H9 (cell line): ENCODE data around the gene TLE5. TPM values are rescaled to one million over a fixed set of nuclear protein-coding genes. Genes with fewer than 3 reads are reported as not detected.

Experiments
- DNase-seq: peaks from one replicate; pipeline ENCODE4 v3.0.0-alpha.2; 2017
- H2AFZ ChIP-seq: one replicate; pipeline ENCODE4 v1.6.1; 2013; ENCODE audit warnings: mild to moderate bottlenecking, low read length, control low read depth, moderate library complexity
- H2AK5ac ChIP-seq: 2 replicates; pipeline ENCODE4 v1.6.1; 2013; ENCODE audit warnings: low read length, control low read depth, mixed read lengths; ENCODE audit not compliant: insufficient read length
- H2BK120ac ChIP-seq: one replicate; pipeline ENCODE4 v1.6.1; 2013; ENCODE audit warnings: low read depth, mild to moderate bottlenecking, low read length, control low read depth, inconsistent platforms; ENCODE audit not compliant: poor library complexity, severe bottlenecking
- H2BK12ac ChIP-seq: 2 replicates; pipeline ENCODE4 v1.6.1; 2013; ENCODE audit warnings: low read length, control low read depth, mixed read lengths, low read depth; ENCODE audit not compliant: insufficient read length
- H2BK15ac ChIP-seq: 2 replicates; pipeline ENCODE4 v1.6.1; 2013; ENCODE audit warnings: low read depth, low read length, control low read depth
- H2BK20ac ChIP-seq: one replicate; pipeline ENCODE4 v1.6.1; 2013; ENCODE audit warnings: low read depth, mild to moderate bottlenecking, low read length, control low read depth, inconsistent platforms; ENCODE audit not compliant: poor library complexity, severe bottlenecking
- H2BK5ac ChIP-seq: 2 replicates; pipeline ENCODE4 v1.6.1; 2013; ENCODE audit warnings: low read length, control low read depth, mixed read lengths; ENCODE audit not compliant: insufficient read length
- H3K14ac ChIP-seq: 2 replicates; pipeline ENCODE4 v1.6.1; 2013; ENCODE audit warnings: low read length, control low read depth; ENCODE audit not compliant: insufficient read depth
- H3K18ac ChIP-seq: 2 replicates; pipeline ENCODE4 v1.6.1; 2013; ENCODE audit warnings: low read depth, mild to moderate bottlenecking, mixed read lengths, low read length, control low read depth; ENCODE audit not compliant: insufficient read length
- H3K23ac ChIP-seq: 2 replicates; pipeline ENCODE4 v1.6.1; 2013; ENCODE audit warnings: low read length, control low read depth, mixed read lengths, low read depth; ENCODE audit not compliant: insufficient read length
- H3K23me2 ChIP-seq: 2 replicates; pipeline ENCODE4 v1.6.1; 2013; ENCODE audit warnings: low read depth, mild to moderate bottlenecking, mixed read lengths, low read length, control low read depth; ENCODE audit not compliant: insufficient read length, poor library complexity, severe bottlenecking
- H3K27ac ChIP-seq: 2 replicates; pipeline ENCODE4 v1.5.1; 2013; ENCODE audit warnings: low read length, control low read depth, mixed read lengths, low read depth; ENCODE audit not compliant: insufficient read length
- H3K27me3 ChIP-seq: 2 replicates; pipeline ENCODE4 v1.6.1; 2013; ENCODE audit warnings: low read length, control low read depth, inconsistent platforms; ENCODE audit not compliant: insufficient read depth
- H3K4ac ChIP-seq: 2 replicates; pipeline ENCODE4 v1.6.1; 2013; ENCODE audit warnings: low read depth, mild to moderate bottlenecking, control low read depth, inconsistent platforms, low read length, moderate library complexity
- H3K4me1 ChIP-seq: 2 replicates; pipeline ENCODE4 v1.6.1; 2013; ENCODE audit warnings: low read length, control low read depth, inconsistent platforms; ENCODE audit not compliant: insufficient read depth
- H3K4me2 ChIP-seq: 2 replicates; pipeline ENCODE4 v1.6.1; 2013; ENCODE audit warnings: low read length, control low read depth, mixed read lengths; ENCODE audit not compliant: insufficient read length, insufficient read depth
- H3K56ac ChIP-seq: 2 replicates; pipeline ENCODE4 v1.6.1; 2013; ENCODE audit warnings: low read depth, mild to moderate bottlenecking, mixed read lengths, low read length, control low read depth; ENCODE audit not compliant: insufficient read length
- H3K79me1 ChIP-seq: 2 replicates; pipeline ENCODE4 v1.6.1; 2013; ENCODE audit warnings: low read depth, mild to moderate bottlenecking, moderate library complexity, low read length, control low read depth, inconsistent platforms; ENCODE audit not compliant: insufficient read depth, poor library complexity, severe bottlenecking
- H3K79me2 ChIP-seq: 2 replicates; pipeline ENCODE4 v1.6.1; 2013; ENCODE audit warnings: low read length, control low read depth, inconsistent platforms; ENCODE audit not compliant: insufficient read depth
- H3K9ac ChIP-seq: 2 replicates; pipeline ENCODE4 v1.6.1; 2013; ENCODE audit warnings: low read length, control low read depth, mixed read lengths; ENCODE audit not compliant: insufficient read length; ENCODE audit errors: extremely low read depth
- H3K9me3 ChIP-seq: one replicate; pipeline ENCODE4 v1.6.1; 2013; ENCODE audit warnings: low read depth, low read length, inconsistent platforms; ENCODE audit not compliant: control insufficient read depth
- H3T11ph ChIP-seq: one replicate; pipeline ENCODE4 v1.6.1; 2013; ENCODE audit warnings: mild to moderate bottlenecking, low read length, control low read depth, inconsistent platforms
- H4K20me1 ChIP-seq: one replicate; pipeline ENCODE4 v1.6.1; 2013; ENCODE audit not compliant: control insufficient read depth, insufficient read length, insufficient read depth
- H4K5ac ChIP-seq: 2 replicates; pipeline ENCODE4 v1.6.1; 2013; ENCODE audit warnings: low read depth, mild to moderate bottlenecking, mixed read lengths, low read length, control low read depth; ENCODE audit not compliant: insufficient read length
- H4K8ac ChIP-seq: replicated peaks from 2 replicates; pipeline ENCODE4 v1.6.1; 2013; ENCODE audit warnings: low read length, control low read depth, mixed read lengths, low read depth; ENCODE audit not compliant: insufficient read length
- H4K91ac ChIP-seq: 2 replicates; pipeline ENCODE4 v1.6.1; 2013; ENCODE audit warnings: low read depth, mild to moderate bottlenecking, moderate library complexity, mixed read lengths, low read length, control low read depth; ENCODE audit not compliant: insufficient read length
- H3K27ac Mint-ChIP-seq, 3 experiments: 2 replicates in 2 of 3; 3 replicates in 1 of 3; pipeline ENCODE4 v1.8.0; 2020 to 2021; ENCODE audit warnings: mixed read lengths in 3 of 3, mild to moderate bottlenecking in 1 of 3, moderate library complexity in 1 of 3
- H3K27me3 Mint-ChIP-seq: 2 replicates; pipeline ENCODE4 v1.8.0; 2021; ENCODE audit warnings: low read depth, mild to moderate bottlenecking, moderate library complexity, mixed read lengths
- H3K36me3 Mint-ChIP-seq, 3 experiments: 2 replicates in 2 of 3; 3 replicates in 1 of 3; pipeline ENCODE4 v1.8.0; 2020 to 2021; ENCODE audit warnings: low read depth in 3 of 3, mixed read lengths in 3 of 3; ENCODE audit not compliant: insufficient read depth in 1 of 3
- H3K4me1 Mint-ChIP-seq, 2 experiments: 2 replicates each; pipeline ENCODE4 v1.8.0; 2020; ENCODE audit warnings: mixed read lengths in 2 of 2
- H3K4me3 Mint-ChIP-seq, 2 experiments: 2 replicates in 1 of 2; 3 replicates in 1 of 2; pipeline ENCODE4 v1.8.0; 2020 to 2021; ENCODE audit warnings: mild to moderate bottlenecking in 2 of 2, mixed read lengths in 2 of 2, moderate library complexity in 1 of 2
- H3K9me3 Mint-ChIP-seq, 2 experiments: 2 replicates in 1 of 2; 3 replicates in 1 of 2; pipeline ENCODE4 v1.8.0; 2020; ENCODE audit warnings: mild to moderate bottlenecking in 2 of 2, mixed read lengths in 2 of 2, moderate library complexity in 1 of 2
- WGBS: extraction: QIAGEN DNeasy Blood & Tissue Kit; methylation state at CpG from one replicate; pipeline ENCODE4 v1.1.7; 2013; ENCODE audit warnings: missing lambda C conversion rate, low lambda C conversion rate, mixed read lengths; ENCODE audit not compliant: insufficient read length; ENCODE audit errors: extremely low coverage; 5-methylcytosine and 5-hydroxymethylcytosine counted together
- total RNA-seq: library from RNA; stranded (reverse); gene quantifications from 2 replicates; pipeline ENCODE4 v1.2.1, GENCODE V29; 2021
- TF ChIP-seq, protein P1 (sequence below): fragments of 200-600 bp; sonication (generic); conservative IDR thresholded peaks from 3 replicates; pipeline ENCODE4 v1.8.0; 2021; ENCODE audit warnings: antibody characterized with exemption, mild to moderate bottlenecking

TLE5 gene
- total RNA-seq, 1 experiment from 2014 or later, result 221 TPM

DNA sequence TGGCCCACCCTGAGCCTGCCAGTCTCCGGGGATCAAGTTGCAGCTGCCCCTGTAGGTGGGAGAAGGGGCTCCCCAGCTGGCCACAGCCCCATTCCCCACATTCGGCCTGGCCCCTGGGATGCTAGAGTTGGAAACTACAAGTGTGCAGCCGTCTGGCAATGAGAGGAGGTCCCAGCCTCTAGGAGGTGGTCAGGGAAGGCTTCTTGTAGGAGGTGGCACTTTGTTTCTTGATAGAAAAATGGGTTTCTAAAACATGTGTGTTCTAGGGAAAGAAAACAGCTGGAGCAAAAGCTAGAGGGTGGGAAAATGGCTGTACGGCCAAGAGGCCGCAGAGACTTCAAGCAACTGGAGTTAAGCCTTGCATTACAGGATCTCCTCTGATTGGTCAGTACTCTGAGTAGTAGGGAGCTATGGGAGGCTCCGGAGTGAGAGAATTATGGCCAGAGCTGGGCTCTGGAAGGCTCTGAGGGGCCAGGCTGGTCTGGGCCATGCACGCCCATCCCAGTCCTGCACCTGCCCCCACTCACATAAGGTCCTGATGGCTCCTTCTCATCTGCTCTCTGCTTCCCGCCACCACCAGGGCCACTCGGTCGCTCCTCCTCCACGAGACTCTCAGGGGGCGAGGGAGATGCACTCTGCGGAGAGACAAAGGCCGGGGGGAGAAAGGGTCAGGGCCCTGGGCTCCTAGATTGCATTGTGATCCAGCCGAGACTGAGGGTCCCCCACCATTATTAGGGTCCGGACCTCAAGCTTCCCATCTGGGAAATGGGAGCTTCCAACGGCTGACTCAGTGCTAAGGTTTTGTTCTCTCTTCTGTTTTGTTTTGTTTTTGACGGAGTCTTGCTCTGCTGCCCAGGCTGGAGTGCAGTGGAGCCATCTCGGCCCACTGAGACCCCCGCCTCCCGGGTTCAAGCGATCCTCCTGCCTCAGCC is 46.9 kb downstream of the TLE5 start:
- no peak overlapping the region for H4K5ac ChIP-seq
- no peaks in the 10 kb centered on the region for H3K4me1 ChIP-seq
- no peak overlapping the region for H2AFZ ChIP-seq
- no peak overlapping the region for H3K23ac ChIP-seq
- no peak overlapping the region for H2BK12ac ChIP-seq
- TF ChIP-seq, protein P1, sequence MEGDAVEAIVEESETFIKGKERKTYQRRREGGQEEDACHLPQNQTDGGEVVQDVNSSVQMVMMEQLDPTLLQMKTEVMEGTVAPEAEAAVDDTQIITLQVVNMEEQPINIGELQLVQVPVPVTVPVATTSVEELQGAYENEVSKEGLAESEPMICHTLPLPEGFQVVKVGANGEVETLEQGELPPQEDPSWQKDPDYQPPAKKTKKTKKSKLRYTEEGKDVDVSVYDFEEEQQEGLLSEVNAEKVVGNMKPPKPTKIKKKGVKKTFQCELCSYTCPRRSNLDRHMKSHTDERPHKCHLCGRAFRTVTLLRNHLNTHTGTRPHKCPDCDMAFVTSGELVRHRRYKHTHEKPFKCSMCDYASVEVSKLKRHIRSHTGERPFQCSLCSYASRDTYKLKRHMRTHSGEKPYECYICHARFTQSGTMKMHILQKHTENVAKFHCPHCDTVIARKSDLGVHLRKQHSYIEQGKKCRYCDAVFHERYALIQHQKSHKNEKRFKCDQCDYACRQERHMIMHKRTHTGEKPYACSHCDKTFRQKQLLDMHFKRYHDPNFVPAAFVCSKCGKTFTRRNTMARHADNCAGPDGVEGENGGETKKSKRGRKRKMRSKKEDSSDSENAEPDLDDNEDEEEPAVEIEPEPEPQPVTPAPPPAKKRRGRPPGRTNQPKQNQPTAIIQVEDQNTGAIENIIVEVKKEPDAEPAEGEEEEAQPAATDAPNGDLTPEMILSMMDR, result no peak
- peaks cover 3 to 18% of the 10 kb centered on the region in 2 experiments; a peak in 2 of 4 replicates for H3K4me1 Mint-ChIP-seq
- peaks cover 14% of the 10 kb centered on the region for H3K27me3 Mint-ChIP-seq
- no peak overlapping the region for H3K18ac ChIP-seq
- H3K14ac ChIP-seq, result no peak overlapping the region
- H4K20me1 ChIP-seq, result no peaks in the 10 kb centered on the region
- H2BK5ac ChIP-seq, result no peak overlapping the region
- no peaks in the 10 kb centered on the region for H3K36me3 Mint-ChIP-seq
- no peaks in the 10 kb centered on the region for H3K79me2 ChIP-seq
- peaks cover 2% of the 10 kb centered on the region for H3K23me2 ChIP-seq
- H3T11ph ChIP-seq, result no peak overlapping the region
- WGBS, result no CpG with 5 or more reads among the region's 22 CpGs
- no peak overlapping the region for H3K4ac ChIP-seq
- no peak overlapping the region for H3K4me3 Mint-ChIP-seq
- H2BK120ac ChIP-seq, result no peak overlapping the region
- no peaks in the 10 kb centered on the region for H3K9me3 Mint-ChIP-seq
- H2BK20ac ChIP-seq, result no peak overlapping the region
- no peak overlapping the region for H3K9ac ChIP-seq
- no peak overlapping the region for H4K8ac ChIP-seq
- 0 out of 7 replicates have a peak overlapping the region, but pooled peaks of 1 of the 3 experiments have one; percentile 34 for H3K27ac Mint-ChIP-seq
- H3K27me3 ChIP-seq, result no peaks in the 10 kb centered on the region
- H2AK5ac ChIP-seq, result no peak overlapping the region
- H3K56ac ChIP-seq, result no peak overlapping the region
- no peak overlapping the region for H4K91ac ChIP-seq
- no peaks in the 10 kb centered on the region for H3K9me3 ChIP-seq
- no peak for DNase-seq
- H2BK15ac ChIP-seq, result no peak overlapping the region
- H3K79me1 ChIP-seq, result no peaks in the 10 kb centered on the region
- H3K4me2 ChIP-seq, result no peak overlapping the region
- no peak overlapping the region for H3K27ac ChIP-seq
